ENCODE data around the gene MTERF4. TPM values are rescaled to one million over a fixed set of nuclear protein-coding genes. Genes with fewer than 3 reads are reported as not detected.

The MTERF4 gene
- total RNA-seq, 2 donors from 2014 or later: 33.2 to 42.5 TPM

- Mint-ChIP-seq H3K27me3 (ENCODE audit: insufficient read depth) (no peaks in the 10 kb centered on the region), H3K4me3 (no peak overlapping the region), H3K4me1 (no peaks in the 10 kb centered on the region), H3K27ac (no peak overlapping the region), H3K9me3 (no peaks in the 10 kb centered on the region), H3K36me3 (ENCODE audit: low read depth) (peaks cover 57% of the 10 kb centered on the region)
- H3K27me3 ChIP-seq (ENCODE audit: control insufficient read depth, insufficient read depth, low read length, poor library complexity, severe bottlenecking): no peaks in the 10 kb centered on the region
- no peak overlapping the region for H3K27ac ChIP-seq (ENCODE audit: low read depth, low read length)
- 89 to 92% methylated on average over 8 to 12 of the region's 12 CpGs for WGBS, 2 experiments (ENCODE audit: insufficient coverage in 1 of 2, insufficient read length in 1 of 2)
- peaks cover 16% of the 10 kb centered on the region for H3K36me3 ChIP-seq (ENCODE audit: control insufficient read depth, insufficient read depth, low read length)
- no peak for DNase-seq
- TF ChIP-seq CTCF (conservative IDR thresholded peaks at IDR 0.05): no peak
- H3K4me3 ChIP-seq (ENCODE audit: low read length): no peak overlapping the region
- H3K4me1 ChIP-seq (ENCODE audit: control insufficient read depth, insufficient read depth, low read length): no peaks in the 10 kb centered on the region
- no peaks in the 10 kb centered on the region for H3K9me3 ChIP-seq (ENCODE audit: control insufficient read depth, low read length)
- H3K9ac ChIP-seq (ENCODE audit: extremely low read depth, low read length, poor library complexity, severe bottlenecking): no peak overlapping the region
Observed at GRCh38 chr2:241129086-241129871, 27.2 kb upstream of the MTERF4 start.

GRCh38 chr2:241128266-241128665, 26.2 kb upstream of the MTERF4 start:
- peaks cover 57% of the 10 kb centered on the region for H3K36me3 Mint-ChIP-seq (ENCODE audit: low read depth)
- no peaks in the 10 kb centered on the region for H3K4me1 Mint-ChIP-seq
- no peak for DNase-seq
- no peaks in the 10 kb centered on the region for H3K27me3 Mint-ChIP-seq (ENCODE audit: insufficient read depth)
- Histone ChIP-seq H3K4me1 (ENCODE audit: control insufficient read depth, insufficient read depth, low read length) (no peaks in the 10 kb centered on the region), H3K9ac (ENCODE audit: extremely low read depth, low read length, poor library complexity, severe bottlenecking) (no peak overlapping the region), H3K36me3 (ENCODE audit: control insufficient read depth, insufficient read depth, low read length) (peaks cover 10% of the 10 kb centered on the region), H3K9me3 (ENCODE audit: control insufficient read depth, low read length) (no peaks in the 10 kb centered on the region), H3K27me3 (ENCODE audit: control insufficient read depth, insufficient read depth, low read length, poor library complexity, severe bottlenecking) (no peaks in the 10 kb centered on the region), H3K27ac (ENCODE audit: low read depth, low read length) (no peak overlapping the region), H3K4me3 (ENCODE audit: low read length) (no peak overlapping the region)
- no peak for TF ChIP-seq CTCF (conservative IDR thresholded peaks at IDR 0.05)
- H3K27ac Mint-ChIP-seq: no peak overlapping the region
- H3K9me3 Mint-ChIP-seq: no peaks in the 10 kb centered on the region
- WGBS, 2 experiments (ENCODE audit: insufficient coverage in 1 of 2, insufficient read length in 1 of 2): 95 to 96% methylated on average over 6 to 8 of the region's 8 CpGs
- H3K4me3 Mint-ChIP-seq: no peak overlapping the region

GRCh38 chr2:241126771-241127202, 24.7 kb upstream of the MTERF4 start:
- no peak for TF ChIP-seq CTCF (conservative IDR thresholded peaks at IDR 0.05)
- no peak overlapping the region for H3K4me3 Mint-ChIP-seq
- 95 to 96% methylated on average over 14 to 18 of the region's 18 CpGs for WGBS, 2 experiments (ENCODE audit: insufficient coverage in 1 of 2, insufficient read length in 1 of 2)
- H3K36me3 Mint-ChIP-seq (ENCODE audit: low read depth): peaks cover 53% of the 10 kb centered on the region
- no peak overlapping the region for H3K9ac ChIP-seq (ENCODE audit: extremely low read depth, low read length, poor library complexity, severe bottlenecking)
- no peak overlapping the region for H3K4me3 ChIP-seq (ENCODE audit: low read length)
- no peaks in the 10 kb centered on the region for H3K4me1 ChIP-seq (ENCODE audit: control insufficient read depth, insufficient read depth, low read length)
- no peaks in the 10 kb centered on the region for H3K4me1 Mint-ChIP-seq
- no peak overlapping the region for H3K27ac Mint-ChIP-seq
- no peaks in the 10 kb centered on the region for H3K27me3 Mint-ChIP-seq (ENCODE audit: insufficient read depth)
- peaks cover 8% of the 10 kb centered on the region for H3K36me3 ChIP-seq (ENCODE audit: control insufficient read depth, insufficient read depth, low read length)
- no peaks in the 10 kb centered on the region for H3K9me3 ChIP-seq (ENCODE audit: control insufficient read depth, low read length)
- H3K9me3 Mint-ChIP-seq: no peaks in the 10 kb centered on the region
- no peak for DNase-seq
- no peak overlapping the region for H3K27ac ChIP-seq (ENCODE audit: low read depth, low read length)
- H3K27me3 ChIP-seq (ENCODE audit: control insufficient read depth, insufficient read depth, low read length, poor library complexity, severe bottlenecking): no peaks in the 10 kb centered on the region

Measured in endodermal cell (in vitro differentiated cells).